A673 (cell line): ENCODE results near the gene KCNMA1. TPM values are rescaled to one million over a fixed set of nuclear protein-coding genes. Genes with fewer than 3 reads are reported as not detected.

Experiments
- BruUV-seq: library from RNA; stranded (reverse); fragments of 400-500 nt; replicated peaks from 2 replicates; lab custom pipeline; 2021; lab: Mats Ljungman, UMichigan
- CTCF ChIA-PET: fragments of 300-600 bp; sonication (Branson Sonifier 250); formaldehyde crosslinking; loops from one replicate; lab custom pipeline; 2022; ENCODE audit warnings: antibody characterized with exemption; lab: Charles Lee
- POLR2A ChIA-PET: fragments of 300-600 bp; sonication (Branson Sonifier 250); formaldehyde crosslinking; loops from one replicate; lab custom pipeline; 2022; ENCODE audit warnings: antibody characterized with exemption; ENCODE audit not compliant: low non-redundant PET; lab: Charles Lee
- DNase-seq: peaks from one replicate; pipeline ENCODE4 v3.0.0-alpha.2; 2015; ENCODE audit warnings: low spot score
- H3K27ac ChIP-seq: fragments of 200-600 bp; sonication (generic); 2 replicates; pipeline ENCODE4 v1.5.1; 2016; ENCODE audit warnings: mixed run types, low read depth, mild to moderate bottlenecking, mixed read lengths, antibody characterized with exemption, low read length; ENCODE audit not compliant: poor library complexity, severe bottlenecking
- H3K27me3 ChIP-seq: fragments of 200-600 bp; sonication (generic); replicated peaks from 2 replicates; pipeline ENCODE4 v1.6.1; 2017; ENCODE audit warnings: mixed run types, low read depth, mild to moderate bottlenecking, mixed read lengths, antibody characterized with exemption, low read length; ENCODE audit not compliant: insufficient read depth, poor library complexity
- H3K36me3 ChIP-seq: fragments of 200-600 bp; sonication (generic); 2 replicates; pipeline ENCODE4 v1.6.1; 2016; ENCODE audit warnings: mixed run types, mild to moderate bottlenecking, mixed read lengths, antibody characterized with exemption, low read length; ENCODE audit not compliant: insufficient read depth, poor library complexity, severe bottlenecking
- H3K4me1 ChIP-seq: fragments of 200-600 bp; sonication (generic); 2 replicates; pipeline ENCODE4 v1.6.1; 2017; ENCODE audit warnings: mixed run types, mild to moderate bottlenecking, mixed read lengths, antibody characterized with exemption, low read length; ENCODE audit not compliant: insufficient read depth, poor library complexity, severe bottlenecking
- H3K4me3 ChIP-seq: fragments of 200-600 bp; sonication (generic); 2 replicates; pipeline ENCODE4 v1.5.1; 2016; ENCODE audit warnings: low read depth, mixed run types, mild to moderate bottlenecking, mixed read lengths, low read length; ENCODE audit not compliant: poor library complexity, severe bottlenecking
- H3K9me3 ChIP-seq: fragments of 200-600 bp; sonication (generic); 2 replicates; pipeline ENCODE4 v1.6.1; 2016; ENCODE audit warnings: mixed run types, low read depth, mild to moderate bottlenecking, mixed read lengths, antibody characterized with exemption, low read length; ENCODE audit not compliant: poor library complexity, severe bottlenecking
- EZH2 ChIP-seq: fragments of 200-600 bp; sonication (generic); IDR thresholded peaks from 2 replicates; pipeline ENCODE4 v1.6.1; 2017; ENCODE audit warnings: borderline replicate concordance, low read depth, mild to moderate bottlenecking, mixed read lengths, antibody characterized with exemption, low read length; ENCODE audit not compliant: poor library complexity, severe bottlenecking
- intact Hi-C: fragments of 100-400 bp; cut with micrococcal nuclease; formaldehyde crosslinking; loops from one replicate; pipeline ENCODE4 v1.10.0; 2022; ENCODE audit not compliant: unreplicated experiment
- total RNA-seq: library from RNA; stranded (reverse); gene quantifications from 2 replicates; pipeline ENCODE4 v1.2.3, GENCODE V29; 2021
- TF ChIP-seq, protein P1 (sequence below): fragments of 300-800, 200-600 bp; sonication (generic); conservative IDR thresholded peaks from 2 replicates; pipeline ENCODE4 v1.5.1; 2017; ENCODE audit warnings: low read depth, mild to moderate bottlenecking, antibody characterized with exemption, low read length, moderate library complexity, mixed read lengths

KCNMA1 gene
- total RNA-seq, 1 experiment from 2014 or later = 0.84 TPM

DNA sequence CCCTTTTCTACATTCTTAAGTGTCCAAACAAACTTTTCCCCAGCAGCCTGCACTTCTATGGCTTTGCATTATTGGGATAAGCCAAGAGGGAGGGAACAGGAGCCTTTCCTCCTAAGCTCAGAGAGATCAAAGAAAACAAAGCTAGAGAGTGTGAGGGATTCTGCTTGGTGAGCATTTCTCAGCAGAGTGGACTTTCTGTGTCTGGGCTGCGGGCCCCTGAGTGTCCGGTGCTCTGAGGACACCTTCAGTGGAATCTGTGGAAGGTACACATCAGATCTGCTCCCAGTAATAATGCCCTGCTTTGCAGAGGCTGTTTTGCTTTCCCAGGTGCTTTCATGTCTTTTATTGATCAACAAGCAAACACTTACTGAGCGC is 50.2 kb downstream of the KCNMA1 start:
- no peak overlapping the region for H3K27ac ChIP-seq
- ChIA-PET POLR2A (no interaction called here), CTCF (no interaction called here)
- H3K36me3 ChIP-seq = no peaks in the 10 kb centered on the region
- no peak overlapping the region for H3K4me3 ChIP-seq
- no TSS peak for BruUV-seq
- DNase-seq = no peak
- TF ChIP-seq, protein P1, sequence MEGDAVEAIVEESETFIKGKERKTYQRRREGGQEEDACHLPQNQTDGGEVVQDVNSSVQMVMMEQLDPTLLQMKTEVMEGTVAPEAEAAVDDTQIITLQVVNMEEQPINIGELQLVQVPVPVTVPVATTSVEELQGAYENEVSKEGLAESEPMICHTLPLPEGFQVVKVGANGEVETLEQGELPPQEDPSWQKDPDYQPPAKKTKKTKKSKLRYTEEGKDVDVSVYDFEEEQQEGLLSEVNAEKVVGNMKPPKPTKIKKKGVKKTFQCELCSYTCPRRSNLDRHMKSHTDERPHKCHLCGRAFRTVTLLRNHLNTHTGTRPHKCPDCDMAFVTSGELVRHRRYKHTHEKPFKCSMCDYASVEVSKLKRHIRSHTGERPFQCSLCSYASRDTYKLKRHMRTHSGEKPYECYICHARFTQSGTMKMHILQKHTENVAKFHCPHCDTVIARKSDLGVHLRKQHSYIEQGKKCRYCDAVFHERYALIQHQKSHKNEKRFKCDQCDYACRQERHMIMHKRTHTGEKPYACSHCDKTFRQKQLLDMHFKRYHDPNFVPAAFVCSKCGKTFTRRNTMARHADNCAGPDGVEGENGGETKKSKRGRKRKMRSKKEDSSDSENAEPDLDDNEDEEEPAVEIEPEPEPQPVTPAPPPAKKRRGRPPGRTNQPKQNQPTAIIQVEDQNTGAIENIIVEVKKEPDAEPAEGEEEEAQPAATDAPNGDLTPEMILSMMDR = no peak
- no peak for TF ChIP-seq EZH2
- H3K9me3 ChIP-seq = no peaks in the 10 kb centered on the region
- intact Hi-C loops = no loop called here
- no peaks in the 10 kb centered on the region for H3K4me1 ChIP-seq
- H3K27me3 ChIP-seq = no peaks in the 10 kb centered on the region

DNA sequence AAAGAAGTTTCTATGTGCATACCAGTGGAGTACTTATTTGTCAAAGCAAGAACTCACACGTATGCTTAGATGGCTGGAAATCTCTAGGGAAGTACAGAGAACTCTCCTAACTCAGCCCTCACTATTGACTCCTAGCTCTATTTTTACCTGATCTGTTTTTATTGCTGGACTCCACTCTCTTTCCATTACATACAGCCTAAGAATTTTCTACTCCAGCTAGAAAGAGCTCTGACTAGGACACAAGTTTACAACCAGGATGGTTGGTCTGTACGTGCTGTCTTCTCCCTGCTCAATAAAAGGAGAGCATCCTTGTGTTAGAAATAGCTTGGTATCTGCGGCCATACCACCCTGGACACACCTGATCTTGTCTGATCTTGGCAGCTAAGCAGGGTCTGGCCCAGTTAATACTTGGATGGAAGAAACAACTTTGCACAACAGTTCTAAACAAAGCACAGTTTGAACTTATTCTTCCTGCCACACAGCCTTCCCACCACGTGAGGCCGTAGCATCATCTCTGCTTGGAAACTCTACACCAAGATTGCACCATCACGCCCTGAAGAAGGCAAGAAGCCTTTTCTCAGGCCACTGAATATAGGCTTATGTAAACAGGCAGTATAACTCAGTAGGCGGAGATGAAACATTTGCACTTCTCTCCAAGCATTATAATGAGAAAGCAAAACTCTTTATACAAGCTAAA is 50.7 kb downstream of the KCNMA1 start:
- TF ChIP-seq, protein P1 = no peak
- no peak for TF ChIP-seq EZH2
- Histone ChIP-seq H3K27me3 (no peaks in the 10 kb centered on the region), H3K27ac (no peak overlapping the region), H3K4me1 (no peaks in the 10 kb centered on the region), H3K36me3 (no peaks in the 10 kb centered on the region), H3K9me3 (no peaks in the 10 kb centered on the region), H3K4me3 (no peak overlapping the region)
- DNase-seq = no peak
- ChIA-PET CTCF (no interaction called here), POLR2A (no interaction called here)
- BruUV-seq = no TSS peak
- intact Hi-C loops = no loop called here

DNA sequence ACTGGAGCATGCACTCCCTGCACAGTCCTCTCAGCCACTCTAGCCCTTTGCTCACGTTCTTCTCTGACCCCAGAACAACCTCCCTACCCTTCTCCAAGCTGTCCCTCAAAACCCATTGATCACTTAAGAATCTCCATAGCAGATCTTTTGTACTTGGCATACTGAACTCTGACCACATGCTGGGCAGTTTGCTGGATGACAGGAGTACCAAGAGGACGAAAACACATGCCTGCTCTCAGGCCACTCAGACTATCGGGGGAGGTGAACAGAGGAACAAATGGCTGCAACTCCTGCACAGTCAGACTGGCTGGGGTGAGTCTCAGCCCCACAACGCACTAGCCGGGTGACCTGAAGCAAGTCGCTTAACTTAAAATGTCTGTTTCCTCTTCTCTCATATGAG is 52.7 kb downstream of the KCNMA1 start:
- no peak for DNase-seq
- ChIA-PET CTCF (no interaction called here), POLR2A (no interaction called here)
- H3K27ac ChIP-seq = no peak overlapping the region
- H3K4me3 ChIP-seq = no peak overlapping the region
- no peaks in the 10 kb centered on the region for H3K27me3 ChIP-seq
- no TSS peak for BruUV-seq
- TF ChIP-seq, protein P1 = no peak
- TF ChIP-seq EZH2 = no peak
- no peaks in the 10 kb centered on the region for H3K4me1 ChIP-seq
- H3K9me3 ChIP-seq = no peaks in the 10 kb centered on the region
- intact Hi-C loops = no loop called here
- H3K36me3 ChIP-seq = no peaks in the 10 kb centered on the region
